B cell (primary cell): ENCODE results near the gene CBLB. TPM values are rescaled to one million over a fixed set of nuclear protein-coding genes. Genes with fewer than 3 reads are reported as not detected.

Experiments
- ATAC-seq: fragments of 200-7000 bp; cut with Tn5 transposase; one replicate; pipeline ENCODE4 v1.10.0; 2021; ENCODE audit warnings: low read depth, mild to moderate bottlenecking, moderate number of reproducible peaks, moderate library complexity
- CTCF ChIA-PET: fragments of 350-600 bp; sonication (Branson Sonifier 250); formaldehyde crosslinking; loops from one replicate; lab custom pipeline; 2021; ENCODE audit warnings: antibody characterized with exemption, inconsistent platforms; lab: Charles Lee
- POLR2A ChIA-PET: fragments of 350-600 bp; sonication (Branson Sonifier 250); formaldehyde crosslinking; loops from one replicate; lab custom pipeline; 2021; ENCODE audit warnings: antibody characterized with exemption; lab: Charles Lee
- DNase-seq: peaks from one replicate; pipeline ENCODE4 v3.0.0; 2013
- H2AFZ ChIP-seq: 2 replicates; pipeline ENCODE4 v1.6.1; 2012; ENCODE audit warnings: mild to moderate bottlenecking, low read depth, low read length; ENCODE audit not compliant: insufficient read depth, poor library complexity, severe bottlenecking
- H3K27ac ChIP-seq, 2 donors: 1 replicate in 1 of 2; 2 replicates in 1 of 2; pipeline ENCODE4 v1.5.1; 2012 to 2013; ENCODE audit warnings: low read length in 2 of 2, mild to moderate bottlenecking in 2 of 2, moderate library complexity in 1 of 2
- H3K27me3 ChIP-seq, 4 experiments: fragments of 200-600 bp in 1 of 4; sonication (generic) in 1 of 4; replicated peaks in 1 of 4; 1 replicate in 2 of 4; 2 replicates in 2 of 4; pipeline versions ENCODE4 v1.6.1 to v1.7.0; 2013 to 2016; ENCODE audit warnings: low read length in 3 of 4, mild to moderate bottlenecking in 2 of 4, mixed read lengths in 1 of 4, moderate library complexity in 1 of 4; ENCODE audit not compliant: insufficient read depth in 4 of 4, control insufficient read depth in 3 of 4; ENCODE audit errors: control extremely low read depth in 1 of 4
- H3K36me3 ChIP-seq, 2 experiments: replicated peaks in 1 of 2; 1 replicate in 1 of 2; 2 replicates in 1 of 2; pipeline versions ENCODE4 v1.6.1 to v1.7.1; 2013; ENCODE audit warnings: low read length in 1 of 2; ENCODE audit not compliant: insufficient read depth in 2 of 2, control insufficient read depth in 1 of 2; ENCODE audit errors: control extremely low read depth in 1 of 2, extremely low read depth in 1 of 2
- H3K4me1 ChIP-seq, 2 donors: fragments of 200-600 bp in 1 of 2; sonication (generic) in 1 of 2; 1 replicate in 1 of 2; 2 replicates in 1 of 2; pipeline versions ENCODE4 v1.5.1 to v1.6.1; 2013 to 2017; ENCODE audit warnings: low read length in 2 of 2; ENCODE audit not compliant: control insufficient read depth in 2 of 2, insufficient read depth in 2 of 2
- H3K4me2 ChIP-seq: replicated peaks from 2 replicates; pipeline ENCODE3; 2012; ENCODE audit warnings: mild to moderate bottlenecking, low read depth, low read length; ENCODE audit not compliant: poor library complexity, severe bottlenecking
- H3K4me3 ChIP-seq, 5 experiments: fragments of 200-600 bp in 1 of 5; sonication (generic) in 1 of 5; 1 replicate in 3 of 5; 2 replicates in 2 of 5; pipeline versions ENCODE4 v1.5.1 to v1.7.0; 2011 to 2016; ENCODE audit warnings: low read length in 4 of 5, mild to moderate bottlenecking in 4 of 5, low read depth in 2 of 5, control low read depth in 1 of 5, moderate library complexity in 1 of 5; ENCODE audit not compliant: insufficient read depth in 1 of 5; ENCODE audit errors: control extremely low read depth in 1 of 5, extremely low read depth in 1 of 5
- H3K79me2 ChIP-seq: fragments of 200-600 bp; sonication (generic); one replicate; pipeline ENCODE4 v1.6.0; 2016; ENCODE audit warnings: low read length; ENCODE audit not compliant: control insufficient read depth, insufficient read depth
- H3K9ac ChIP-seq: fragments of 200-600 bp; sonication (generic); 2 replicates; pipeline ENCODE4 v1.6.1; 2017; ENCODE audit warnings: mild to moderate bottlenecking, low read length, moderate library complexity
- H3K9me3 ChIP-seq, 3 donors: one replicate each; pipeline versions ENCODE4 v1.6.1 to v1.7.1; 2013; ENCODE audit warnings: low read length in 2 of 3; ENCODE audit not compliant: control insufficient read depth in 2 of 3, insufficient read depth in 1 of 3; ENCODE audit errors: control extremely low read depth in 1 of 3
- H4K20me1 ChIP-seq: 2 replicates; pipeline ENCODE4 v1.6.0; 2012; ENCODE audit warnings: mild to moderate bottlenecking, low read length; ENCODE audit not compliant: insufficient read depth, control insufficient read depth, poor library complexity, severe bottlenecking
- H3K27ac Mint-ChIP-seq: one replicate; pipeline ENCODE4 v1.8.0; 2021; ENCODE audit warnings: mixed read lengths
- H3K27me3 Mint-ChIP-seq: one replicate; pipeline ENCODE4 v1.8.0; 2021; ENCODE audit warnings: mixed read lengths
- H3K4me1 Mint-ChIP-seq: one replicate; pipeline ENCODE4 v1.8.0; 2021; ENCODE audit warnings: mixed read lengths
- H3K4me3 Mint-ChIP-seq: one replicate; pipeline ENCODE4 v1.8.0; 2021; ENCODE audit warnings: mixed read lengths
- H3K9me3 Mint-ChIP-seq: one replicate; pipeline ENCODE4 v1.8.0; 2022; ENCODE audit warnings: mixed read lengths; ENCODE audit not compliant: insufficient read depth
- CTCF ChIP-seq: fragments of 200-600 bp; IDR thresholded peaks from one replicate; pipeline ENCODE4 v1.8.0; 2022; ENCODE audit warnings: antibody characterized with exemption, mild to moderate bottlenecking
- EZH2 ChIP-seq: IDR thresholded peaks from 2 replicates; pipeline ENCODE4 v1.6.1; 2012; ENCODE audit warnings: borderline replicate concordance, low read depth, mild to moderate bottlenecking, moderate library complexity, low read length; ENCODE audit not compliant: insufficient read depth, poor library complexity, severe bottlenecking
- WGBS: methylation state at CpG from one replicate; pipeline ENCODE4 v1.1.5; 2013; ENCODE audit warnings: missing lambda C conversion rate; ENCODE audit not compliant: insufficient coverage; 5-methylcytosine and 5-hydroxymethylcytosine counted together
- intact Hi-C: fragments of 100-400 bp; cut with micrococcal nuclease; formaldehyde crosslinking; loops from one replicate; pipeline ENCODE4 v1.10.0; 2022
- polyA plus RNA-seq: library from polyadenylated mRNA; depleted of rRNA; stranded (reverse); fragments of >200 nt; gene quantifications from 2 replicates; pipeline ENCODE4 v1.2.3, GENCODE V29; 2012
- total RNA-seq, 2 donors: library from RNA; stranded (reverse); fragments of 120-200 nt in 1 of 2; gene quantifications; 1 replicate in 1 of 2; 2 replicates in 1 of 2; pipeline versions ENCODE4 v1.2.3 to v1.2.4, GENCODE V29; 2013 to 2022

CBLB gene
- total and polyA plus RNA-seq, 2 donors (not counting 1 experiment from before 2014, with no cell fraction given) = 19.0 to 135 TPM

- ChIA-PET CTCF (interaction anchor here (5.7 kb wide), 1 partner anchor 917 kb away, joined by 73 read pairs; no protein-coding TSS in a partner anchor), POLR2A (no interaction called here)
- Histone ChIP-seq H3K27me3 (no peaks in the 10 kb centered on the region), H3K79me2 (no peaks in the 10 kb centered on the region), H3K36me3 (peaks cover 12 to 15% of the 10 kb centered on the region in 2 experiments), H3K27ac (no peak overlapping the region), H3K4me1 (no peaks in the 10 kb centered on the region), H4K20me1 (no peaks in the 10 kb centered on the region), H3K4me3 (no peak overlapping the region), H3K9ac (no peak overlapping the region), H2AFZ (no peak overlapping the region), H3K4me2 (no peak overlapping the region), H3K9me3 (no peaks in the 10 kb centered on the region)
- 100% methylated on average over 3 of the region's 3 CpGs for WGBS
- no peak for DNase-seq
- no peak overlapping the region for H3K4me3 Mint-ChIP-seq
- no peak overlapping the region for H3K27ac Mint-ChIP-seq
- intact Hi-C loops = no loop called here
- H3K4me1 Mint-ChIP-seq = peaks cover 6% of the 10 kb centered on the region
- H3K9me3 Mint-ChIP-seq = no peaks in the 10 kb centered on the region
- no peaks in the 10 kb centered on the region for H3K27me3 Mint-ChIP-seq
- TF ChIP-seq EZH2 = no peak
- TF ChIP-seq CTCF = no peak
- ATAC-seq = no peak
Measured at GRCh38 chr3:105691633-105692032, 177.2 kb downstream of the CBLB start.

- POLR2A ChIA-PET = no interaction called here
- Histone ChIP-seq H3K4me1 (peaks cover 0 to 2% of the 10 kb centered on the region in 2 donors), H3K27me3 (no peaks in the 10 kb centered on the region), H4K20me1 (no peaks in the 10 kb centered on the region), H3K36me3 (peaks cover 12 to 15% of the 10 kb centered on the region in 2 experiments), H3K4me3 (no peak overlapping the region), H3K4me2 (no peak overlapping the region), H3K79me2 (no peaks in the 10 kb centered on the region), H3K9me3 (no peaks in the 10 kb centered on the region), H3K9ac (no peak overlapping the region), H3K27ac (no peak overlapping the region), H2AFZ (no peak overlapping the region)
- Mint-ChIP-seq H3K27ac (no peak overlapping the region), H3K9me3 (no peaks in the 10 kb centered on the region), H3K4me3 (no peak overlapping the region), H3K4me1 (peaks cover 6% of the 10 kb centered on the region), H3K27me3 (no peaks in the 10 kb centered on the region)
- ATAC-seq = no peak
- CTCF ChIA-PET = interaction anchor here (5.7 kb wide), 1 partner anchor 918 kb away, joined by 73 read pairs; no protein-coding TSS in a partner anchor
- DNase-seq = no peak
- intact Hi-C loops = no loop called here
- no peak for TF ChIP-seq CTCF
- no peak for TF ChIP-seq EZH2
Measured at GRCh38 chr3:105691053-105691452, 177.8 kb downstream of the CBLB start.
